Lower lobe of right lung (tissue), 2 donors: Measurements from ENCODE around the gene GLIPR1L1. TPM values are rescaled to one million over a fixed set of nuclear protein-coding genes. Genes with fewer than 3 reads are reported as not detected.

Source experiments
- ATAC-seq, 2 donors: fragments of 200-7000 bp; cut with Tn5 transposase; one replicate each; pipeline ENCODE4 v1.9.1; 2020 to 2022; ENCODE audit warnings: mild to moderate bottlenecking in 2 of 2, moderate library complexity in 2 of 2
- DNase-seq: peaks from one replicate; pipeline ENCODE4 v3.0.0-alpha.2; 2020
- H3K27ac ChIP-seq: fragments of 200-600 bp; one replicate; pipeline ENCODE4 v1.8.0; 2022
- H3K27me3 ChIP-seq: fragments of 200-600 bp; one replicate; pipeline ENCODE4 v1.8.0; 2022; ENCODE audit warnings: low read depth
- H3K36me3 ChIP-seq: fragments of 200-600 bp; one replicate; pipeline ENCODE4 v1.8.0; 2022; ENCODE audit warnings: mild to moderate bottlenecking
- H3K4me1 ChIP-seq: fragments of 200-600 bp; one replicate; pipeline ENCODE4 v1.8.0; 2022
- H3K4me3 ChIP-seq: fragments of 200-600 bp; one replicate; pipeline ENCODE4 v1.8.0; 2022; ENCODE audit warnings: mild to moderate bottlenecking
- H3K9me3 ChIP-seq: fragments of 200-600 bp; one replicate; pipeline ENCODE4 v1.8.0; 2022
- intact Hi-C: fragments of 100-400 bp; cut with DNase I; formaldehyde crosslinking; loops from one replicate; pipeline ENCODE4 v1.11.0; 2022
- total RNA-seq: library from RNA; stranded (reverse); fragmentation: NEBNext Ultra II Directional; extraction: Animal tissue kit (Norgen Biotek cat#: 25700); gene quantifications from one replicate; pipeline ENCODE4 v1.2.1, GENCODE V29; 2021
- TF ChIP-seq, protein P1 (sequence below): fragments of 200-600 bp; IDR thresholded peaks from one replicate; pipeline ENCODE4 v1.8.0; 2022; ENCODE audit warnings: antibody characterized with exemption, mild to moderate bottlenecking
- donor health status: DM: no; HTN: yes; CAD: no; lungs with severe emphysema.

The GLIPR1L1 gene
- total RNA-seq, 1 donor from 2014 or later, result not detected

- H3K27ac ChIP-seq, result no peak overlapping the region
- intact Hi-C loops, result no loop called here
These were observed 23.1 kb upstream of the GLIPR1L1 start for GRCh38 chr12:75311369-75311768.

GRCh38 chr12:75315518-75315917 is 19.0 kb upstream of the GLIPR1L1 start:
- Histone ChIP-seq H3K9me3 (no peaks in the 10 kb centered on the region), H3K36me3 (no peaks in the 10 kb centered on the region), H3K27me3 (no peaks in the 10 kb centered on the region), H3K4me1 (no peaks in the 10 kb centered on the region), H3K27ac (no peak overlapping the region), H3K4me3 (no peak overlapping the region)
- ATAC-seq (no peak), DNase-seq (no peak)
- intact Hi-C loops, result no loop called here
- TF ChIP-seq, protein P1, sequence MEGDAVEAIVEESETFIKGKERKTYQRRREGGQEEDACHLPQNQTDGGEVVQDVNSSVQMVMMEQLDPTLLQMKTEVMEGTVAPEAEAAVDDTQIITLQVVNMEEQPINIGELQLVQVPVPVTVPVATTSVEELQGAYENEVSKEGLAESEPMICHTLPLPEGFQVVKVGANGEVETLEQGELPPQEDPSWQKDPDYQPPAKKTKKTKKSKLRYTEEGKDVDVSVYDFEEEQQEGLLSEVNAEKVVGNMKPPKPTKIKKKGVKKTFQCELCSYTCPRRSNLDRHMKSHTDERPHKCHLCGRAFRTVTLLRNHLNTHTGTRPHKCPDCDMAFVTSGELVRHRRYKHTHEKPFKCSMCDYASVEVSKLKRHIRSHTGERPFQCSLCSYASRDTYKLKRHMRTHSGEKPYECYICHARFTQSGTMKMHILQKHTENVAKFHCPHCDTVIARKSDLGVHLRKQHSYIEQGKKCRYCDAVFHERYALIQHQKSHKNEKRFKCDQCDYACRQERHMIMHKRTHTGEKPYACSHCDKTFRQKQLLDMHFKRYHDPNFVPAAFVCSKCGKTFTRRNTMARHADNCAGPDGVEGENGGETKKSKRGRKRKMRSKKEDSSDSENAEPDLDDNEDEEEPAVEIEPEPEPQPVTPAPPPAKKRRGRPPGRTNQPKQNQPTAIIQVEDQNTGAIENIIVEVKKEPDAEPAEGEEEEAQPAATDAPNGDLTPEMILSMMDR, result no peak

More at GRCh38 chr12:75311369-75311768, 23.1 kb upstream of the GLIPR1L1 start:
- H3K4me3 ChIP-seq, result no peak overlapping the region
- no peaks in the 10 kb centered on the region for H3K36me3 ChIP-seq
- DNase-seq (no peak), ATAC-seq (no peak)
- no peaks in the 10 kb centered on the region for H3K9me3 ChIP-seq
- H3K27me3 ChIP-seq, result no peaks in the 10 kb centered on the region
- TF ChIP-seq, protein P1, result no peak
- H3K4me1 ChIP-seq, result no peaks in the 10 kb centered on the region

DNA sequence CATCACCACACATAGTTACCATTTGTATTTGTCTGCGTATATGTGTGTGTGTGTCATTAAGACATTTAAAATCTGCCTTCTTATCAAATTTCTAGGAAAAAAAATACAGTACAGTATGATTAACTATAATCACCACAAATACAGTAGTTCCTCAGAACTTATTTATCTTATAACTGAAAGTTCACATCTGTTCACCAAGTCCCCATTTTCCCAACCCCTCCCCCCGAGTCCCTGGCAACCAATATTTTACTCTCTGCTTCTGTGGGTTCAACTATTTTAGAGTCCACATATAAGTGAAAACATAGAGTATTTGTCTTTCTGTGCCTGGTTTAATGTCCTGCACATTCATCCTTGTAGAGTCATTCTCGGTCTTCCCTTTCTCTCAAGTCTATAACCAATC is 16.7 kb upstream of the GLIPR1L1 start:
- DNase-seq (no peak), ATAC-seq (no peak)
- Histone ChIP-seq H3K36me3 (no peaks in the 10 kb centered on the region), H3K4me1 (no peaks in the 10 kb centered on the region), H3K27me3 (no peaks in the 10 kb centered on the region), H3K9me3 (no peaks in the 10 kb centered on the region), H3K27ac (no peak overlapping the region), H3K4me3 (no peak overlapping the region)
- intact Hi-C loops, result no loop called here
- TF ChIP-seq, protein P1, result no peak

DNA sequence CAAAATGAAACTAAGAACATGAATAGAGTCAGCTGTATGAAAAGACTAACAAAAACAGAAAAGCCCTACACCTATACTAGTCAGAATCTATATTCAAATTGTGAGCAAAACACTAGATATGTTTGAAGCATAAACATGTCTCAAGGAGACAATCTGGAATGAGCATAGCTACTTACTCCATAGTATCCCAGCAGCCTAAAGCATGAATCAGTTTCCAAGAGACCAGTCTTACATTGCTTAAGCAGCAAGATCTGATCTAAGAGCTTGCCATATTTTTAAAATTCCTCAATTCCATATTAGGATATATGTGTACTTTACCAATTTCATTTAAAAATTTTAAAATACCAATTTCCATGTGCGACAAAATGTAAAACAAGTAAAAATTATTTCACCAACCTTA is 12.0 kb upstream of the GLIPR1L1 start:
- no peaks in the 10 kb centered on the region for H3K4me1 ChIP-seq
- H3K9me3 ChIP-seq, result no peaks in the 10 kb centered on the region
- TF ChIP-seq, protein P1, result no peak
- H3K4me3 ChIP-seq, result no peak overlapping the region
- no peak overlapping the region for H3K27ac ChIP-seq
- DNase-seq, result no peak
- H3K36me3 ChIP-seq, result no peaks in the 10 kb centered on the region
- no peaks in the 10 kb centered on the region for H3K27me3 ChIP-seq
- no peak for ATAC-seq
- intact Hi-C loops, result no loop called here

- Histone ChIP-seq H3K9me3 (no peaks in the 10 kb centered on the region), H3K4me1 (no peaks in the 10 kb centered on the region), H3K36me3 (no peaks in the 10 kb centered on the region), H3K27ac (no peak overlapping the region), H3K27me3 (no peaks in the 10 kb centered on the region), H3K4me3 (no peak overlapping the region)
- ATAC-seq, result no peak
- TF ChIP-seq, protein P1, result no peak
- no peak for DNase-seq
- intact Hi-C loops, result no loop called here
These were observed 10.8 kb upstream of the GLIPR1L1 start for GRCh38 chr12:75323663-75324062.

DNA sequence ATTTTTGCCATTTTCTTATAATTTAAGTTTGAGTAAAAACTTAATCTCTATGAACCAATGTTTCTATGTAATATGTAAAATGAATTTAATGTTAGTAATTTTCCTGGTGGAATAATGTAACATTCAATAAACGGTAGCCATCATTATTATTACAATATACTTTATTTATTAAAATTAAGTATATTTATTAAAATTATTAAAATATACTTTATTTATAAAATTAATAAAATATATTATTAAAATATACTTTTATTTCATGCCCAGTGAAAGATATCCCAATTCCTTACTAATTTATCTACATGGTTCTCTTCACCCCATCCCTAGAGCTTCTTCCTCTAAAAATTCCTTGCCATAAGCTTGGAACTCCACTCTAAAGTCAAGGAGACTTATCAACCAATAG is 6.8 kb upstream of the GLIPR1L1 start:
- DNase-seq (no peak), ATAC-seq (no peak)
- Histone ChIP-seq H3K4me1 (no peaks in the 10 kb centered on the region), H3K36me3 (no peaks in the 10 kb centered on the region), H3K9me3 (no peaks in the 10 kb centered on the region), H3K27me3 (no peaks in the 10 kb centered on the region), H3K27ac (no peak overlapping the region), H3K4me3 (no peak overlapping the region)
- TF ChIP-seq, protein P1, result no peak
- intact Hi-C loops, result no loop called here
